ENCODE data around the gene PRSS53.

- TF ChIP-seq CTCF (conservative IDR thresholded peaks at IDR 0.05; ENCODE audit: low read depth, low read length) (no peak), EZH2 (IDR thresholded peaks at IDR 0.05; ENCODE audit: low read length, unreplicated experiment) (no peak), EZH2phosphoT487 (IDR thresholded peaks at IDR 0.05; ENCODE audit: borderline replicate concordance, low read length) (no peak)
These were observed 2.2 kb downstream of the PRSS53 start for GRCh38 chr16:31086629-31086906.
